ENCODE data around the gene WDR70.

GRCh38 chr5:37496902-37497445 lies 117.9 kb downstream of the WDR70 start:
- no peak for TF ChIP-seq CTCF (IDR thresholded peaks at IDR 0.05)
- TF ChIP-seq POLR2A (IDR thresholded peaks at IDR 0.05): no peak

Data from Peyer's patch (tissue), 4 donors.